ENCODE results near the gene FAM163B.

DNA sequence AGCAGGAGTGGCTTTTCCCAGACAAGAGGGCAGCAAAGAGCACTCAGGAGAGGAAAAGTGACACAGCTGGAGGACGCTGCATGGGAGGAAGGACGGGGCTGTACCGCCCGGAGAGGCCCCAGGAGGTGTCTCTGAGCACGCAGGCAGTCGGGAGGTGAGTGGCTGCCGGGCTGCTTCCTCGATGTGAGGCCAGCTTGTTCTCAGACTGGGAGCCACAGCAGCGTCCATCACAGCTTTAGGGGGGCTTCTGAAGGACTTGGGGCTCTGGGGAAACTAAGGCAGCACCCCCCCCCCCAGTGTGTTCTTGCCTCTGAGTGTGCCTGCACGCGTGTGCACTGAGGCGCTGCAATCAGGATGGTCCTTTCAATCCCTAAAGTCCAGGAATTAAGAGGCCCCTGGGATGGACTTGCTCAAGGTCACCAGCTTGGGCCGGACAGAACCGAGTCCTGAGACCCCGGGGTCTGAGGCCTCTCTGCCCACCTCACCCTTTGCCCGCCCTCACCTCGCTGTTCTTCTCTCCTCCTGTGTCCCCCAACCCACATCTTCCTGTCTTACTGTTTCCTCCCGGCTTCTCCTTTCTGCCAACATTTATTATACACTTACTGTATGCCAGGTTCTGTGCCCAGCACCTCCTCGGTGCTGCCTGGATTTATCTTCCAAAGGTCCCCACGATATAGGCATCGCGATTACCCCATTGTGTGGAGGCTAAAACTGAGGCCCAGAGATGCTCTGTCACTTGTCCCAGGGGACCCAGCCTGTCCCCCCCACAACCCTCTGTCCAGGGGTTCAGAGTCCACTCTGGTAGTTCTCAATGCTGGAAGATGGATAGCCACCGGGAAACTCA is 32.9 kb downstream of the FAM163B start:
- TF ChIP-seq, protein P1, sequence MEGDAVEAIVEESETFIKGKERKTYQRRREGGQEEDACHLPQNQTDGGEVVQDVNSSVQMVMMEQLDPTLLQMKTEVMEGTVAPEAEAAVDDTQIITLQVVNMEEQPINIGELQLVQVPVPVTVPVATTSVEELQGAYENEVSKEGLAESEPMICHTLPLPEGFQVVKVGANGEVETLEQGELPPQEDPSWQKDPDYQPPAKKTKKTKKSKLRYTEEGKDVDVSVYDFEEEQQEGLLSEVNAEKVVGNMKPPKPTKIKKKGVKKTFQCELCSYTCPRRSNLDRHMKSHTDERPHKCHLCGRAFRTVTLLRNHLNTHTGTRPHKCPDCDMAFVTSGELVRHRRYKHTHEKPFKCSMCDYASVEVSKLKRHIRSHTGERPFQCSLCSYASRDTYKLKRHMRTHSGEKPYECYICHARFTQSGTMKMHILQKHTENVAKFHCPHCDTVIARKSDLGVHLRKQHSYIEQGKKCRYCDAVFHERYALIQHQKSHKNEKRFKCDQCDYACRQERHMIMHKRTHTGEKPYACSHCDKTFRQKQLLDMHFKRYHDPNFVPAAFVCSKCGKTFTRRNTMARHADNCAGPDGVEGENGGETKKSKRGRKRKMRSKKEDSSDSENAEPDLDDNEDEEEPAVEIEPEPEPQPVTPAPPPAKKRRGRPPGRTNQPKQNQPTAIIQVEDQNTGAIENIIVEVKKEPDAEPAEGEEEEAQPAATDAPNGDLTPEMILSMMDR (IDR thresholded peaks at IDR 0.05; ENCODE audit: low read length): no peak
- no peak for TF ChIP-seq EZH2 (IDR thresholded peaks at IDR 0.05; ENCODE audit: borderline replicate concordance, low read length)
